ENCODE measurements around the gene PIGV.
A peak's percentile ranks its signal among the peaks of the same experiment; 100 is the strongest.
"Not testable (repeated sequence)": the region's sequence is repeated elsewhere in the genome, so short reads cannot be mapped to it uniquely, and the experiment has no call there.

Gene PIGV

GRCh38 chr1:26827106-26827604 is 39.4 kb downstream of the PIGV start:
- Histone ChIP-seq H3K9ac (ENCODE audit: low read depth, low read length) (peak overlapping the region; percentile 44), H3K9me3 (ENCODE audit: control insufficient read depth, insufficient read depth, low read length) (no peaks in the 10 kb centered on the region; the same call in 1 of the 2 replicates), H3K4me1 (ENCODE audit: insufficient read depth, low read length) (no peaks in the 10 kb centered on the region; the same call in 1 of the 2 replicates), H3K36me3 (ENCODE audit: insufficient read depth, low read length) (no peaks in the 10 kb centered on the region)

- Histone ChIP-seq H3K4me1 (ENCODE audit: insufficient read depth, low read length) (no peaks in the 10 kb centered on the region; the same call in 1 of the 2 replicates), H3K9ac (ENCODE audit: low read depth, low read length) (peak overlapping the region; percentile 44; the same call in 1 of the 2 replicates), H3K9me3 (ENCODE audit: control insufficient read depth, insufficient read depth, low read length) (no peaks in the 10 kb centered on the region; the same call in 1 of the 2 replicates), H3K36me3 (ENCODE audit: insufficient read depth, low read length) (no peaks in the 10 kb centered on the region)
Measured at GRCh38 chr1:26827663-26828062, 39.9 kb downstream of the PIGV start.

DNA sequence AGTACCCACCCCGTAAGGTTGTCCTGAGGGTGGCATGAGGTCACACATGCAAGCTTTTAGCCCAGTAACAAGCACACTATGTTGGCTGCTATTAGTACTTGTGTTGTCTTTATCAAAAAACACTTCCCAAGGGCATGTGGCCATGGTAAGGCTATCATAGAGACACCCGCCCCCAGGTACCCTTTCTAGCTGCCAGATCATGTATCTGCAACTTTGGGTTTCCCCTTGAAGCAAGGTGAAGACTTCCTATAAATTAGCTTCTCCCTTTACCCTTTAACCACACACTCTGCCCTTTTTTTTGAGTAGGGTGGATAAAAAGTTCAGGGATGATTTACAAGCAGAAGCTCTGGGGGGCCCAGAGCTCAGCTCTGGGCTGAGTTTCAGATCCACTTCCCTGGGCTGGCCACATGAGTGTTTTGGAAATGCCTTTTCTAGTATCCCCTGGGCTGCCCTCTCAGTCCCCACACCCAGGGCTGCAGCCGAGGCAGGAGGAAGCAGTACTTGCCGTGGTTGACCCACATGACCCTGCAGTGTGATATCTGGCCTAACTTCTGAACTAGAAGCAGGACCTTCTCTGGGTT is 40.8 kb downstream of the PIGV start:
- no peaks in the 10 kb centered on the region for H3K9me3 ChIP-seq (ENCODE audit: control insufficient read depth, insufficient read depth, low read length)
- H3K4me1 ChIP-seq (ENCODE audit: insufficient read depth, low read length): no peaks in the 10 kb centered on the region; the same call in 1 of the 2 replicates
- H3K36me3 ChIP-seq (ENCODE audit: insufficient read depth, low read length): 0 out of 2 replicates have a peak, but pooled peaks cover 3% of the 10 kb centered on the region
- no peak overlapping the region for H3K9ac ChIP-seq (ENCODE audit: low read depth, low read length)

GRCh38 chr1:26829184-26829911 is 41.6 kb downstream of the PIGV start:
- no peaks in the 10 kb centered on the region for H3K9me3 ChIP-seq (ENCODE audit: control insufficient read depth, insufficient read depth, low read length)
- H3K4me1 ChIP-seq (ENCODE audit: insufficient read depth, low read length): no peaks in the 10 kb centered on the region; the same call in 1 of the 2 replicates
- H3K36me3 ChIP-seq (ENCODE audit: insufficient read depth, low read length): 0 out of 2 replicates have a peak, but pooled peaks cover 3% of the 10 kb centered on the region
- H3K9ac ChIP-seq (ENCODE audit: low read depth, low read length): no peak overlapping the region

DNA sequence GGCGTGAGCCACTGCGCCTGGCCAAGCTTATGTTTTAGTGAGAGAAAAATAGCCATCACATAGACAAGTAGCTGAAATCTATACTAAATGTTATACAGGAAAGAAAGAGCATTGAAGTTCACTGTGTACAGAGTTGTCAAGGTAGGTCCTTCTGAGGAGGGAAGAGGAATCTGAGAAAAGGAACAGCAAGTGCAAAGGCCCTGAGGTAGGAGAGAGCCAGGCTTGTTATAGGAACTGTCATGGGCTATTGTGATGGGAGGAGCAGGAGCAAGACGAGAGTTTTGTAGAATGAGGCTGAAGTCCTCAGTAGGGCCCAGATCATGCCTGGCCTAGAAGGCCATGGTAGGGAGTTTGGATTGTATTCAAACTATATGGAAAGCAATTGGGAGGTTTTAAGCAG is 43.3 kb downstream of the PIGV start:
- Histone ChIP-seq H3K9ac (ENCODE audit: low read depth, low read length) (no peak overlapping the region), H3K9me3 (ENCODE audit: control insufficient read depth, insufficient read depth, low read length) (no peaks in the 10 kb centered on the region), H3K36me3 (ENCODE audit: insufficient read depth, low read length) (0 out of 2 replicates have a peak, but pooled peaks cover 3% of the 10 kb centered on the region), H3K4me1 (ENCODE audit: insufficient read depth, low read length) (no peaks in the 10 kb centered on the region; the same call in 1 of the 2 replicates)

DNA sequence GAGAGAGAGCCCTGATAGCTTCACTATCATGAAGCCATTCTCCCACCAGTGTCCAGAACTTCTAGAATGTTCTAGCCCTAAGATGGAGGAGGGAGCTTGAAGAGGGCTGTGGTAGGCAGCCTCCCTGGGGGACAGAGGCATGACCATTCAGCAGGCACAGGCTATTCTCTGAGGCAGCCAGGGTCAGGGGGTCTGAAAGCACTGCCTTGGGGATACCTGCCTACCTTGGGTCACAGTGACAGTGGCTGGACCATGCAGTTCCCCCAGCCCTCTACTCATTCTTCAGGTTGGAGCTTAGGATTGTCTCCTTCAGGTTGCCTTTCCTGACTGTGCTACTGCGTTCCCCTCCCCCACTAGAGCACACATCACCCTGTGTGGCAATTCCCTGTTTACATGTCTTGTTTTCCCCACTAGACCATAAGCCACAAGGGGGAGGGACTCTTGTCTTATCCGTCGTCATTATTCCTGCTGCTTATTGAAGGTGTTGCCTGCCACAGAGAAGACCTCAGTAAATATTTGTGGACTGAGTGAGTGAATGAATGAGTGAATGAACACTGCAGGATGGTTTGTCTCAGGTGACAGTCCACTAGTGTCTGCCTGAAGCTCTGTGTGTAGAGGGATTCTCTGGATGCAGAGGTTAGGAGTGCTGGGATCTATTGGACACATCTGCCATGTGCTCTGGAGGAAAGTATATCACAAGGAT is 43.9 kb downstream of the PIGV start:
- Histone ChIP-seq H3K9me3 (ENCODE audit: control insufficient read depth, insufficient read depth, low read length) (no peaks in the 10 kb centered on the region), H3K4me1 (ENCODE audit: insufficient read depth, low read length) (no peaks in the 10 kb centered on the region; the same call in 1 of the 2 replicates), H3K9ac (ENCODE audit: low read depth, low read length) (no peak overlapping the region), H3K36me3 (ENCODE audit: insufficient read depth, low read length) (0 out of 2 replicates have a peak, but pooled peaks cover 3% of the 10 kb centered on the region)

DNA sequence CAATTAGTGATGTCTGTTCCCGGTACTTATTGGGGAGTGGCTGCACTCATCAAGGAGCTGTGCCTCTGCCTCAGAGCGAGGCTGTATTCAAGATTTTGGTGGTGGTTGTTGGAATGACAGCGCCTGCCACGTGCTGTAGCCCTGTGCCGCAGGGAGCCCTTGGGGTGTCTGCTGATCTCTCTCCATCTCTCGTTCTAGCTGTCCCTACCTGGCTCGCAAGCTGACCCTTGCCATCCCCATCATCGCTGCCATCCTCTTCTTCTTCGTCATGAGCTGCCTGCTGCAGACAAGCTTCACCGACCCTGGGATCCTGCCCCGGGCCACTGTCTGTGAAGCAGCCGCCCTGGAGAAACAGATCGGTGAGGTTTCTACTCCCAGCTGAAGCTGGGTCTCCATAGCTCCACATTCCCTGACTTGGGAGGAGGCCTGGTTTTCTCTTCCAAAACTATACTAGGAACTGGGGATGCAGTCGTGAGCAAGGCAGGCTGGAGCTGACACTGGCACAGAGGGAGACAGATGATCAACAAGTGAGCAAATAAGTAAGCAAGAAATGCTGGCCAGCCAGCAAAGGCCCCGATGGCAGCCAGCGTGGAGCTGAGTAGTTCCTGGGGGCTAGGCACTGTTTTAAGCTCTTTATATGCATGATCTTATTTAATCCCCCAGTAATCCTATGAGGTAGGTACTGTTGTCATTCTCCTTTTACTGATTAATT is 44.7 kb downstream of the PIGV start:
- Histone ChIP-seq H3K9ac (ENCODE audit: low read depth, low read length) (no peak overlapping the region), H3K36me3 (ENCODE audit: insufficient read depth, low read length) (0 out of 2 replicates have a peak, but pooled peaks cover 3% of the 10 kb centered on the region), H3K9me3 (ENCODE audit: control insufficient read depth, insufficient read depth, low read length) (no peaks in the 10 kb centered on the region), H3K4me1 (ENCODE audit: insufficient read depth, low read length) (no peaks in the 10 kb centered on the region; the same call in 1 of the 2 replicates)

GRCh38 chr1:26833432-26834405 is 46.0 kb downstream of the PIGV start:
- Histone ChIP-seq H3K4me1 (ENCODE audit: insufficient read depth, low read length) (no peaks in the 10 kb centered on the region), H3K9me3 (ENCODE audit: control insufficient read depth, insufficient read depth, low read length) (no peaks in the 10 kb centered on the region), H3K9ac (ENCODE audit: low read depth, low read length) (no peak overlapping the region), H3K36me3 (ENCODE audit: insufficient read depth, low read length) (0 out of 2 replicates have a peak, but pooled peaks cover 3% of the 10 kb centered on the region)

DNA sequence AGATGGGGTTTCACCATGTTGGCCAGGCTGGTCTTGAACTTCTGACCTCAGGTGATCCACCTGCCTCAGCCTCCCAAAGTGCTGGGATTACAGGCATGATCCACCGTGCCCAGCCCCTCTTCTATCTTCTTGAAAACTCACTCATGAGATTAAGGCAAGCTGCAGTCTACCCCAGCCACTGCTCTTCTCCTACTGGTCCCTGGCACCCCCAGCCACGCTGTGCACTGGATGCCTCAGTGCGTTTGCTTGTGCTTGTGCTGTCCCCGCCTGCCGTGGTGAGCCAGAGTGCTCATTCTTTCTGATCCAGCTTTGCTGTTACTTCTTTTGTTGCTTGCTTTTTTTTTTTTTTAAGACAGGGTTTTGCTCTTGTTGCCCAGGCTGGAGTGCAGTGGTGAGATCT is 49.9 kb downstream of the PIGV start:
- not testable (repeated sequence) for H3K9ac ChIP-seq (ENCODE audit: low read depth, low read length); H3K4me1 ChIP-seq (ENCODE audit: insufficient read depth, low read length); H3K9me3 ChIP-seq (ENCODE audit: control insufficient read depth, insufficient read depth, low read length); H3K36me3 ChIP-seq (ENCODE audit: insufficient read depth, low read length)

GRCh38 chr1:26838474-26839338 is 51.0 kb downstream of the PIGV start:
- H3K9me3 ChIP-seq (ENCODE audit: control insufficient read depth, insufficient read depth, low read length): no peaks in the 10 kb centered on the region
- H3K36me3 ChIP-seq (ENCODE audit: insufficient read depth, low read length): no peaks in the 10 kb centered on the region
- no peaks in the 10 kb centered on the region for H3K4me1 ChIP-seq (ENCODE audit: insufficient read depth, low read length)
- H3K9ac ChIP-seq (ENCODE audit: low read depth, low read length): no peak overlapping the region

- H3K9ac ChIP-seq (ENCODE audit: low read depth, low read length): no peak overlapping the region
- no peaks in the 10 kb centered on the region for H3K9me3 ChIP-seq (ENCODE audit: control insufficient read depth, insufficient read depth, low read length)
- H3K4me1 ChIP-seq (ENCODE audit: insufficient read depth, low read length): no peaks in the 10 kb centered on the region
- no peaks in the 10 kb centered on the region for H3K36me3 ChIP-seq (ENCODE audit: insufficient read depth, low read length)
Measured at GRCh38 chr1:26839339-26839722, 51.6 kb downstream of the PIGV start.

- no peaks in the 10 kb centered on the region for H3K9me3 ChIP-seq (ENCODE audit: control insufficient read depth, insufficient read depth, low read length)
- no peaks in the 10 kb centered on the region for H3K36me3 ChIP-seq (ENCODE audit: insufficient read depth, low read length)
- H3K4me1 ChIP-seq (ENCODE audit: insufficient read depth, low read length): no peaks in the 10 kb centered on the region
- no peak overlapping the region for H3K9ac ChIP-seq (ENCODE audit: low read depth, low read length)
Measured at GRCh38 chr1:26839779-26840178, 52.0 kb downstream of the PIGV start.

Data from ES-I3 (cell line).